GM12892 (cell line): ENCODE measurements around the gene AHI1.

Experiments used
- POLR2A ChIP-seq: IDR thresholded peaks from 2 replicates; pipeline ENCODE4 v1.6.1; 2011; ENCODE audit warnings: low read depth, low read length, control low read depth
- POLR2AphosphoS5 ChIP-seq: IDR thresholded peaks from 2 replicates; pipeline ENCODE4 v1.6.1; 2011; ENCODE audit warnings: low read depth, low read length, control low read depth
- TAF1 ChIP-seq: IDR thresholded peaks from 2 replicates; pipeline ENCODE4 v1.6.1; 2011; ENCODE audit warnings: low read depth, mild to moderate bottlenecking, control low read depth, low read length, borderline replicate concordance

- TF ChIP-seq TAF1 (no peak), POLR2A (no peak), POLR2AphosphoS5 (no peak)
Observed at GRCh38 chr6:135282395-135282794, 215.1 kb downstream of the AHI1 start.
